Mammary epithelial cell (primary cell): ENCODE results near the gene CEP295NL.

Experiments used
- EZH2 ChIP-seq: IDR thresholded peaks from 2 replicates; pipeline ENCODE4 v1.6.1; 2012; ENCODE audit warnings: low read length, inconsistent platforms, borderline replicate concordance
- TF ChIP-seq, protein P1 (sequence below), 2 donors: IDR thresholded peaks in 1 of 2; conservative IDR thresholded peaks in 1 of 2; 2 replicates each; pipeline ENCODE4 v1.5.1; 2011 to 2012; ENCODE audit warnings: inconsistent platforms in 2 of 2, low read length in 2 of 2, mild to moderate bottlenecking in 2 of 2, control low read depth in 1 of 2, low read depth in 1 of 2; ENCODE audit not compliant: insufficient read depth in 1 of 2; ENCODE audit errors: extremely low read depth in 1 of 2

GRCh38 chr17:78944026-78944425, 41.0 kb upstream of the CEP295NL start:
- TF ChIP-seq, protein P1, sequence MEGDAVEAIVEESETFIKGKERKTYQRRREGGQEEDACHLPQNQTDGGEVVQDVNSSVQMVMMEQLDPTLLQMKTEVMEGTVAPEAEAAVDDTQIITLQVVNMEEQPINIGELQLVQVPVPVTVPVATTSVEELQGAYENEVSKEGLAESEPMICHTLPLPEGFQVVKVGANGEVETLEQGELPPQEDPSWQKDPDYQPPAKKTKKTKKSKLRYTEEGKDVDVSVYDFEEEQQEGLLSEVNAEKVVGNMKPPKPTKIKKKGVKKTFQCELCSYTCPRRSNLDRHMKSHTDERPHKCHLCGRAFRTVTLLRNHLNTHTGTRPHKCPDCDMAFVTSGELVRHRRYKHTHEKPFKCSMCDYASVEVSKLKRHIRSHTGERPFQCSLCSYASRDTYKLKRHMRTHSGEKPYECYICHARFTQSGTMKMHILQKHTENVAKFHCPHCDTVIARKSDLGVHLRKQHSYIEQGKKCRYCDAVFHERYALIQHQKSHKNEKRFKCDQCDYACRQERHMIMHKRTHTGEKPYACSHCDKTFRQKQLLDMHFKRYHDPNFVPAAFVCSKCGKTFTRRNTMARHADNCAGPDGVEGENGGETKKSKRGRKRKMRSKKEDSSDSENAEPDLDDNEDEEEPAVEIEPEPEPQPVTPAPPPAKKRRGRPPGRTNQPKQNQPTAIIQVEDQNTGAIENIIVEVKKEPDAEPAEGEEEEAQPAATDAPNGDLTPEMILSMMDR (conservative IDR thresholded peaks at IDR 0.05 in 1 of 2, IDR thresholded peaks at IDR 0.05 in 1 of 2; ENCODE audit: extremely low read depth in 1 of 2, insufficient read depth in 1 of 2, low read depth in 1 of 2, low read length in 2 of 2): no peak
- no peak for TF ChIP-seq EZH2
